BLaER1 (cell line): Measurements from ENCODE around the gene ANAPC1.
"Not testable (repeated sequence)": the region's sequence is repeated elsewhere in the genome, so short reads cannot be mapped to it uniquely, and the experiment has no call there.

ENCODE experiments used
- H3K27ac ChIP-seq: shearing (Covaris generic); formaldehyde crosslinking; 2 replicates; pipeline ENCODE4 v1.8.1; 2022
- H3K27me3 ChIP-seq: shearing (Covaris generic); formaldehyde crosslinking; 2 replicates; pipeline ENCODE4 v1.8.1; 2022
- H3K36me3 ChIP-seq: shearing (Covaris generic); formaldehyde crosslinking; 2 replicates; pipeline ENCODE4 v1.8.1; 2022
- H3K4me1 ChIP-seq: shearing (Covaris generic); formaldehyde crosslinking; 2 replicates; pipeline ENCODE4 v1.8.1; 2022
- H3K4me2 ChIP-seq: shearing (Covaris generic); formaldehyde crosslinking; 2 replicates; pipeline ENCODE4 v1.8.1; 2022
- H3K4me3 ChIP-seq: shearing (Covaris generic); formaldehyde crosslinking; 2 replicates; pipeline ENCODE4 v1.8.1; 2022
- H3K9ac ChIP-seq: shearing (Covaris generic); formaldehyde crosslinking; 2 replicates; pipeline ENCODE4 v1.8.1; 2022
- H3K9me3 ChIP-seq: shearing (Covaris generic); formaldehyde crosslinking; 2 replicates; pipeline ENCODE4 v1.8.1; 2022
- H4K20me1 ChIP-seq: shearing (Covaris generic); formaldehyde crosslinking; 2 replicates; pipeline ENCODE4 v1.8.1; 2022

Gene ANAPC1

DNA sequence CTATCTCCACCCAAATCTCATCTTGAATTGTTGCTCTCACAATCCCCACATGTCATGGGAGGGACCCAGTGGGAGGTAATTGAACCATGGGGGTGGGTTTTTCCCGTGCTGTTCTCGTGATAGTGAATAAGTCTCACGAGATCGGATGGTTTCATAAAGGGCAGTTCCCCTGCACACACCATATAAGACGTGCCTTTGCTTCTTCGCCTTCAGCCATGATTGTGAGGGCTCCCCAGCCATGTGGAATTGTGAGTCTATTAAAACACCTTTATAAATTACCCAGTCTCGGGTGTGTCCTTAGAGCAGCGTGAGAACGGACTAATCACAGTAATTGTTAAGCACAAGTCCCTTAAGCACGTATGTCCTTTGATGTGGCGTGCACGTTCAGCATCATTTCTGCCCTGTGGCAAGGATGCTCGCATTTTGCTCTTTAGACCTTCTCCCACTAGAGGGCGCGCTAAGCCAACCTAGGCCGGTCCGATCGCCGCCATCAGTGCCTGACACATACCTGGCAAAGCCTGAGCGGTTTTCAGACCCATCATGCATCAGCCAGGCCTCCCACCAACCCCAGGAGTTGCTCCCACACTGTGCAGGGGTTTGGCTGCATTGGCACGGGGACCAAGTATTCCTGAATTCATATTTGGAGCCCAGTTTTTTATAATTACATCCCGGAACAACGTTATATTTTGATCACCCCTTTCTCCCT lies 136.4 kb downstream of the ANAPC1 start:
- not testable (repeated sequence) for H3K4me1 ChIP-seq, H3K9me3 ChIP-seq, H3K4me2 ChIP-seq, H3K9ac ChIP-seq, H3K27me3 ChIP-seq, H4K20me1 ChIP-seq, H3K36me3 ChIP-seq, H3K27ac ChIP-seq, H3K4me3 ChIP-seq

DNA sequence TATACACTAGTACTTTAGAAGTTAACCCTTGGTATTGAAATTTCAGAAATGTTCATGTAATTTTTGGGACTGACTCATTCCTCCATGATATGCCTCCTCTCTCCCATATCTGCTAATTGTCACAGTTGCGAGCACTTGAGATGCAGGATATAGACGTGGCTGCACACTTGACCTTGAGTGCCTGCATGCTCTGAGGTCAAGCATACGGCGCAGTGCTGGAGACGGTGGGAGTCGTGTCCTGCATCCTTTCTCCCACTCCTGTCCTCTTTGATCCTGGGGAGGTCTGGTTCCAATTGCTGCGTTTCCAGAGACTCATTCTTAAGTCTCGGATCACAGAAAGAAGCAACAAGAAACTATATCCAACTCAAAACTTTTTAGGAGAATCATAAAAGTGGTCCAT lies 139.2 kb downstream of the ANAPC1 start:
- not testable (repeated sequence) for H4K20me1 ChIP-seq, H3K4me2 ChIP-seq, H3K27ac ChIP-seq, H3K9ac ChIP-seq, H3K9me3 ChIP-seq, H3K4me3 ChIP-seq, H3K36me3 ChIP-seq, H3K4me1 ChIP-seq, H3K27me3 ChIP-seq

- H3K9me3 ChIP-seq, H3K36me3 ChIP-seq, H3K9ac ChIP-seq, H3K4me3 ChIP-seq, H3K27ac ChIP-seq, H3K27me3 ChIP-seq, H3K4me1 ChIP-seq, H3K4me2 ChIP-seq, H4K20me1 ChIP-seq: not testable (repeated sequence)
Measured at GRCh38 chr2:111741517-111741916, 142.5 kb downstream of the ANAPC1 start.

DNA sequence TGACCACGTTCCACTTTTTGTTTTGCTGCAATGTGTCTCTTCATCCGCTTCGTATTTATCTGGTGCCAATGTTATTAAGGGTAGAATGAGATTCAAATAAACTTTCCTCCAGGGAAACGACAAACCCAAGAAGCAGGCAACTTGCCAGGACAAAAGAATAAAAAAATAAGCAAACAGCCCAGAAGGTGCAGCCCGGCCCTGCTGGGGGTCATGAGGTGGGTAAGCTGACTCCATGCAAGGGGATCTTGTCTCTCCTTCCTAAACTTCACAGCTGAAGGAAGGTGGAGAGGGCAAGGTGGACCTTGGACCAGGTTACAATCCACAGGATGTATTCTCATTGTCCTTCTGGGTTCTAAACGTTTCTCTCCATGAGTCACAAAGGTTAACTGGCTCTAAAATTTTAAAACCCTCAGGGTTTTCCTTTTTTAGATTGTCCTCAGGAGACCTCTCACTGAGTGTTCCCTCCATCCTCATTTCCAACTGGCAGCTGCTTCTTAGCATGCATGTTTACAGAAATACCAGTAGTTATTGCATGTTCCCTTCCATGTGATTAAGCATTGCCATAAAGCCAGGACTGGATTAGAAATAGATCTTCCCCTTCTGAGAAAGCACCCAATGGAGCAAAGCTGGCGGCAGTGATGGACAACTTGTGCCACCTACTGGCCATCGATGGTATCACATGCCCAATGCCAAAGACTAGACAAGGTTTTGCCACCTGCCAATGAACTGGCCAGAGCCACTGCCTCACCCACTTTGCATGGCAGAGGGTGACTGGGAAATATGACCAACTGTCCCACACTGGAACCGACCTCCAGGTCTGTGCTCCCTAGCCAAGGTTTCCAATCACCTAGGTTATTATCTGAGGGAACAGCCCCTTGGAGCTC lies 147.9 kb downstream of the ANAPC1 start:
- H3K4me3 ChIP-seq, H3K27me3 ChIP-seq, H3K27ac ChIP-seq, H3K9ac ChIP-seq, H3K36me3 ChIP-seq, H3K9me3 ChIP-seq, H3K4me1 ChIP-seq, H4K20me1 ChIP-seq: not testable (repeated sequence)
- peak overlapping the region; percentile 36 for H3K4me2 ChIP-seq

GRCh38 chr2:111735420-111735819 lies 148.6 kb downstream of the ANAPC1 start:
- H3K27me3 ChIP-seq, H3K9ac ChIP-seq, H3K27ac ChIP-seq, H3K4me3 ChIP-seq, H3K36me3 ChIP-seq, H4K20me1 ChIP-seq, H3K9me3 ChIP-seq, H3K4me1 ChIP-seq: not testable (repeated sequence)
- H3K4me2 ChIP-seq: peak overlapping the region; percentile 36; the same call in 1 of the 2 replicates

DNA sequence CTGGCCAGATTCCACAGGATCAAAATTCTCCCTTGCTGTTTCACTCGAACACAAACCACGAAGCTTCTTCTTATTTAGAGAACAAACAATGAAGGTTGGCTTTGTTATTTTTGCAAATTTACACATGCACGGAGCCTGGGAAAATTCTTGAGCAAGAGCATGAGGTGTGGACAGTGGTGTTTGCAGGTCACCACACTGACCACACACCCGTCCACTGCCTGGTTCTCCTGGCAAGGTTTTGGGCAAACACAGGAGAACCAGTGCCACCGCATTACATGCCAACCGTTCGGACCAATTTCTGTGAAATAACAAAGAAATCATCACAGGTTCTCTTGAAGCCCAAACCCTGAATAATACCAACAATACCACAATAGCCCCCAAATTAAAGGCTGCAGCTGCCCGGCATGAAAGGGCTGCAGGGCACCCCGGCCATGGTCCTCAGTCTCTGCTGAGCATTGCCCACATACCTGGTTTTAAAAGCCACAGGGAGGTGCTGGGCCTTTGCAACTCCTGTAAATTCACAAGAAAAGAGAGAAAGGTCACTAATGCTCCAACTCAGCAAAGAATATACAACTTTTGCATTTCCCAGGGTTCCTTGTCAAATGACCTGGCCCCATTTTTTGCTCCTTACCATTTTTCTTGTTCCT lies 154.1 kb downstream of the ANAPC1 start:
- H4K20me1 ChIP-seq, H3K4me3 ChIP-seq, H3K4me2 ChIP-seq, H3K4me1 ChIP-seq, H3K9ac ChIP-seq, H3K27ac ChIP-seq, H3K36me3 ChIP-seq, H3K27me3 ChIP-seq, H3K9me3 ChIP-seq: not testable (repeated sequence)

DNA sequence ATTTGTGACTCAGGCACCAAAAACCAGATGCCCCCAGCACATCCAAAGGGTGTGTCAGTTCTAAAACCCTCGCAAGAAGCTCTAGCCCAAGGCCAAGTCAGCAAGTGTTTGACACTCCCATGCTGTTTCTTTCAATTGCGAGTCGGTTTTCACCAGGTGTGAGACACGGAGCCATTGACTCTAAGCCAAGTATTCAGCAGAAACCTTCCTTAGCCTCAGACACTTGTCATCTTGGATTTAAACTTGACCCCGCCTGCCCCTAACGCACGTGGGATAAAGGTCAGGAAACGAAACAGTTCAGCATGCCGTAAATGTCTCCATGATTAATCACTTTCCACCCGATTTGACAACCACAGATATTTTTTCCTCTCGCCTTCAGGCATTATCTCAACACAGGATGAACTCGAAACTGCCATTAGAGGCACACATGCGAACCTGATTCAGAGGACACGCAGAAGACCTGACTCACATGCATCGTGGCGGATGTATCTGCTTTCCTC lies 156.3 kb downstream of the ANAPC1 start:
- H3K27ac ChIP-seq, H3K36me3 ChIP-seq, H3K4me1 ChIP-seq, H3K4me2 ChIP-seq, H4K20me1 ChIP-seq, H3K9ac ChIP-seq, H3K9me3 ChIP-seq, H3K27me3 ChIP-seq, H3K4me3 ChIP-seq: not testable (repeated sequence)

DNA sequence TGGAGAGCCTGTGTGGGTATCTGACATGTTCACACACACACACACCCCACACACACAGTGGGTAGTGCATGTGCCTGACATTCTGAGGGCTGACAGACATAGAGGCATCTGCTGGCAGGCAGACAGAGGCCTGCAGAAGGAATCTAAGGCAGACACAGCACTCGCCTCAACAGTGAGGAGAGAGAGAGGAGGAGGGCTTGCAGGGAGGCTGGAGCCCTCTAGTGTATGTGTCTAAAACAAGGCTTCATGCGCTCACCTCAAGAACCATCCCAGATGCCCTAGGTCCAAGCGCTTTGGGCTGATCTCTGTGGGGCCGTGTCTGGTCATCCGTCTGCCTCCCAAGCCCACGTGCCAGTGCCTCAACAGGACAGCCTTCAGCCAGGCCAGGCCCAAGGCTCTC lies 158.3 kb downstream of the ANAPC1 start:
- not testable (repeated sequence) for H3K36me3 ChIP-seq, H3K4me1 ChIP-seq, H3K27me3 ChIP-seq, H3K27ac ChIP-seq, H3K9ac ChIP-seq, H4K20me1 ChIP-seq, H3K4me2 ChIP-seq, H3K4me3 ChIP-seq, H3K9me3 ChIP-seq

- H3K27me3 ChIP-seq, H3K27ac ChIP-seq, H4K20me1 ChIP-seq, H3K9me3 ChIP-seq, H3K4me1 ChIP-seq, H3K9ac ChIP-seq, H3K4me3 ChIP-seq, H3K4me2 ChIP-seq, H3K36me3 ChIP-seq: not testable (repeated sequence)
Measured at GRCh38 chr2:111719610-111720009, 164.4 kb downstream of the ANAPC1 start.
